GM12872 (cell line): ENCODE data around the gene RABGAP1L.

Experiments used
- TF ChIP-seq, protein P1 (sequence below): IDR thresholded peaks from 3 replicates; pipeline ENCODE4 v1.5.1; 2011; ENCODE audit warnings: low read depth, mild to moderate bottlenecking, low read length, moderate library complexity; ENCODE audit not compliant: insufficient read depth

Gene RABGAP1L

GRCh38 chr1:174197088-174197487, 37.8 kb downstream of the RABGAP1L start:
- TF ChIP-seq, protein P1, sequence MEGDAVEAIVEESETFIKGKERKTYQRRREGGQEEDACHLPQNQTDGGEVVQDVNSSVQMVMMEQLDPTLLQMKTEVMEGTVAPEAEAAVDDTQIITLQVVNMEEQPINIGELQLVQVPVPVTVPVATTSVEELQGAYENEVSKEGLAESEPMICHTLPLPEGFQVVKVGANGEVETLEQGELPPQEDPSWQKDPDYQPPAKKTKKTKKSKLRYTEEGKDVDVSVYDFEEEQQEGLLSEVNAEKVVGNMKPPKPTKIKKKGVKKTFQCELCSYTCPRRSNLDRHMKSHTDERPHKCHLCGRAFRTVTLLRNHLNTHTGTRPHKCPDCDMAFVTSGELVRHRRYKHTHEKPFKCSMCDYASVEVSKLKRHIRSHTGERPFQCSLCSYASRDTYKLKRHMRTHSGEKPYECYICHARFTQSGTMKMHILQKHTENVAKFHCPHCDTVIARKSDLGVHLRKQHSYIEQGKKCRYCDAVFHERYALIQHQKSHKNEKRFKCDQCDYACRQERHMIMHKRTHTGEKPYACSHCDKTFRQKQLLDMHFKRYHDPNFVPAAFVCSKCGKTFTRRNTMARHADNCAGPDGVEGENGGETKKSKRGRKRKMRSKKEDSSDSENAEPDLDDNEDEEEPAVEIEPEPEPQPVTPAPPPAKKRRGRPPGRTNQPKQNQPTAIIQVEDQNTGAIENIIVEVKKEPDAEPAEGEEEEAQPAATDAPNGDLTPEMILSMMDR = no peak

- TF ChIP-seq, protein P1 = no peak
Observed at GRCh38 chr1:174197547-174197946, 38.2 kb downstream of the RABGAP1L start.

DNA sequence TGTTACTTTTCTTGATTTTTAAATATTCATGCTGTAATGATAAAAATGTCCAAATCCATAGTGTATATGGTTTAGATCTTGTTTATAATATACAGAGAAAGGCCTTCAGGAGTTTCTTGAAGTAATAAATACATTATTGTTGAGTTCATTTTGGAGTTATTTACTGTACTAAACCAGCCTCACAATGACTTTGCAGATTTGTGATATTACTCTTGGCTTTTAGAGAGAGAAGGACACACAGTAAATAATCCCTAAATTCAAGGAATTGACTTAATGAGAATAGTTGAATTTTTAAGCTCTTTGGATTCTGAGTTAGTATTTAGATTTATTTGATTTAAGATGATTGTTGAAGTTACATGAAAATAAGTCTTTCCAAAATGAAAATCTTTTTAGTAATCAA, 38.9 kb downstream of the RABGAP1L start:
- TF ChIP-seq, protein P1 = no peak

DNA sequence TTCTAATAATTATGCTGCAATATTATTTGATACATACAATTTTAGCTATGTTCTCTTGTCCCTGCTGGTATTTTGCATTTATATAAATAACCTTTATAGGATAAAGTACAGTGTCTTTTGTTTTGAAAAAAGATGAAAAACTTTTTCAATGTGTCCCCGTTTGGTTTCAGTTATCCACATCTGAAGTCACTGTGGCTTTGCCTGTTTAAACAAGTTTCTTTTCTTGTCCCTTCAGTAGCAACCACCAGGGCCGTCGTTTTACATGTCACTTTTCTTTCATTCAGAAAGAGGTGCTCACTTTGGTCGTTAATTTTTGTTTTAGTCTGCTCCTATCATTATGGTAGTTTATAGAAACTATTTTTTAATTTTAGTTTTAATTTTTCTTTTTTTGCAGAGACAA, 41.4 kb downstream of the RABGAP1L start:
- TF ChIP-seq, protein P1 = no peak

DNA sequence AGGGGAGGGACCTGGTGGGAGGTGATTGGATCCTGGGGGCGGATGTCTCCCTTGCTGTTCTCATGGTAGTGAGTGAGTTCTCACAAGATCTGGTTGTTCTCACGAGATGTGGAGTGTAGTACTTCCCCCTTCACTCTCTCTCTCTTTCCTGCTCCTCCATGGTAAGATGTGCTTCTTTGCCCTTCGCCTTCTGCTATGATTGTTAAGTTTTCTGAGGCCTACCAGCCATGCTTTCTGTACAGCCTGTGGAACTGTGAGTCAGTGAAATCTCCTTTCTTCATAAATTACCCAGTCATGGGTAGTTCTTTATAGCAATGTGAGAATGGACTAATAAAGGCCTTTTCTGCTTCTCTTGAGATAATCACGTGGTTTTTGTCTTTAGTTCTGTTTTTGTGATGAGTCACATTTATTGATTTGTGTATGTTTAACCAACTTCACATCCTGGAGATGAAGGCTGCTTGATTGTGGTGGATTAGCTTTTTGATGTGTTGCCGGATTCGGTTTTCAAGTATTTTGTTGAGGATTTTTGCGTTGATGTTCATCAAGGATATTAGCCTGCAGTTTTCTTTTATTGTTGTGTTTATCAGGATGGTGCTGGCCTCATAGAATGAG, 45.5 kb downstream of the RABGAP1L start:
- TF ChIP-seq, protein P1 = no peak

DNA sequence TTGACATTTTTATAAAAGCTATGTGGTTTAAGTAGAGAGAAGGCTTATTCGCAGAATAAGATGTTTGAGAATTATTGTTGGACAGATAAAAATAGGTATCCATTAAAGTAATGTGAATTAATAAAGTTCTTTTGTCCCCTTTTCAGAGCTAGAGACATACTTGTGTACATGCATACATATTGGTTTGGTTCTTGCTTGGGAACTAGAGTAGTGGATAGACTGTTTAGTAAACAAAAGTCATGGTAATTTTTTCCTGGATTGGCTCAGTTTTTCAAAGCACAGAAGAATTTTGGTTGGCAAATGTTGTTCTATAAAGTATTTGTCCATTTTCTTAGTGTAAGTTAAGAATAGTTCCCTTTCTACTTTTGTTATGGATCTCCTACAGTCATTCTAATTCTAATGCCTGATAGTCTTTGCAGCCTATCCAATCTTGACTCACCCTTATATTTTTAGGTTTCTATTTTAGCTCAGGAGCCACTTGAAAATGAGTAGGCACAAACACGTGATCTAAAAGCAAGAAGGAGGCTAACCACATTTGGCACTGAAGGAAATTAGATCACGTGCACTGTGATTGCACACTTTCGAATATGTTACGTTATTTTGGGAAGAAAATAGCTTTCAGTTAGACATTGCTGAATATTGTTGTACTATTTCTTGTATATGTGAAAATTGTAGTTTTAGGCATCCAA, 47.0 kb downstream of the RABGAP1L start:
- TF ChIP-seq, protein P1 = no peak

DNA sequence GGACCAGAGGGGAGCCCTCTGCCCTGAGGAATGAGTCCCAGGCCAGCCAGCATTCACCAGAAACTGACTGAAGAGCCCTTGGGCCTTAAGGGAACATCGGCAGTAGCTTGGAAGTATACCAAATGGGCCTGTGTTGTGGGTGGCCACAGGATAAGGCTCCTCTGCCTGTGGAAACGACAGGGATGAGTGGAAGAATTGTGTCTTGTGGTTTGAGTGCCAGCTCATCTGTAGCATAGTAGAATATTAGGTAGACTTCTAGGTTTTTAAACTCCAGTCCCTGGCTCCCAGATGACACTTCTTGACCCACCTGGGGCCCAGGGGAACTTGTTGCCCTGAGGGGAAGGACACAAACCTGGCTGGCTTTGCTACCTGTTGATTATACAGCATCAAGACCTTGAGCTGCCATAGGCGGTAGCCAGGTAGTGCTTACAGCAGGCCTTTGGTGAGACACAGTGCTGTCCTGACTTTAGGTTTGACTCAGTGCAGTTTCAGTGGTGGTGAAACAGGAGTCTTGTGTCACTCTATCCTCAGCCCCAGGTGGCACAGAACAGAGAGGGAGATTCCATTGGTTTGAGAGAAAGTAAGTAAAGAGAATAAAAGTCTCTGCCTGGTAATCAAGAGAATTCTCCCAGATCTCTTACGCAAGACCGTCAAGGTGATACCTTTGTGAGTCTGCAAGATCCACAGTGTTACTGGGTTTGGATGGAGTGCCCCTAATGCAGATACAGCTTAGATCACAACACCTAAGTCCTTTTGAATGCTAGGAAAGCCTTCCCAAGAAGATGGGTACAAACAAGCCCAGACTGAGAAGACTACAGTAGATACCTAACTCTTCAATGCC, 50.2 kb downstream of the RABGAP1L start:
- TF ChIP-seq, protein P1 = no peak
